GM23338 (cell line): ENCODE results near the gene RABGAP1L. TPM values are rescaled to one million over a fixed set of nuclear protein-coding genes. Genes with fewer than 3 reads are reported as not detected.

ENCODE experiments used
- ATAC-seq: fragments of 200-7000 bp; cut with Tn5 transposase; 3 replicates; pipeline ENCODE4 v1.9.1; 2020
- DNase-seq: peaks from one replicate; pipeline ENCODE4 v3.0.0-alpha.2; 2015; ENCODE audit warnings: low spot score
- H2AFZ ChIP-seq: fragments of 200-600 bp; sonication (generic); 2 replicates; pipeline ENCODE4 v1.8.0; 2016; ENCODE audit warnings: antibody characterized with exemption, mild to moderate bottlenecking, moderate library complexity
- H3F3A ChIP-seq: fragments of 200-600 bp; sonication (generic); replicated peaks from 2 replicates; pipeline ENCODE4 v1.8.0; 2017; ENCODE audit warnings: antibody characterized with exemption, mixed run types, low read depth
- H3K27ac ChIP-seq: fragments of 200-600 bp; sonication (generic); 2 replicates; pipeline ENCODE4 v1.6.1; 2016; ENCODE audit warnings: low read depth
- H3K27me3 ChIP-seq: fragments of 200-600 bp; sonication (generic); 2 replicates; pipeline ENCODE4 v1.8.0; 2016; ENCODE audit warnings: mild to moderate bottlenecking, mixed run types, moderate library complexity; ENCODE audit not compliant: insufficient read depth
- H3K36me3 ChIP-seq: fragments of 200-600 bp; sonication (generic); 2 replicates; pipeline ENCODE4 v1.8.0; 2016; ENCODE audit warnings: mild to moderate bottlenecking; ENCODE audit not compliant: insufficient read depth
- H3K4me1 ChIP-seq: fragments of 200-600 bp; sonication (generic); 2 replicates; pipeline ENCODE4 v1.8.0; 2016; ENCODE audit warnings: mild to moderate bottlenecking, moderate library complexity; ENCODE audit not compliant: insufficient read depth
- H3K4me2 ChIP-seq: fragments of 200-600 bp; sonication (generic); 2 replicates; pipeline ENCODE4 v1.7.1; 2017; ENCODE audit warnings: mixed run types
- H3K4me3 ChIP-seq: fragments of 200-600 bp; sonication (generic); 2 replicates; pipeline ENCODE4 v1.6.1; 2016; ENCODE audit warnings: mixed run types
- H3K79me2 ChIP-seq: fragments of 200-600 bp; sonication (generic); replicated peaks from 2 replicates; pipeline ENCODE4 v1.8.0; 2017; ENCODE audit warnings: mild to moderate bottlenecking; ENCODE audit not compliant: insufficient read depth
- H3K9me2 ChIP-seq: fragments of 200-600 bp; sonication (generic); 2 replicates; pipeline ENCODE4 v1.8.0; 2017; ENCODE audit not compliant: insufficient read depth
- H4K20me1 ChIP-seq: fragments of 200-600 bp; sonication (generic); replicated peaks from 2 replicates; pipeline ENCODE4 v1.8.0; 2017; ENCODE audit warnings: mild to moderate bottlenecking; ENCODE audit not compliant: insufficient read depth
- H3K27ac Mint-ChIP-seq: 2 replicates; pipeline ENCODE4 v1.8.0; 2020; ENCODE audit warnings: inconsistent platforms, mild to moderate bottlenecking, moderate library complexity, mixed read lengths
- H3K27me3 Mint-ChIP-seq: 3 replicates; pipeline ENCODE4 v1.8.0; 2022; ENCODE audit warnings: low read depth, mild to moderate bottlenecking, moderate library complexity, mixed read lengths, inconsistent platforms; ENCODE audit not compliant: insufficient read depth, poor library complexity
- H3K36me3 Mint-ChIP-seq: 3 replicates; pipeline ENCODE4 v1.8.0; 2021; ENCODE audit warnings: low read depth, mild to moderate bottlenecking, inconsistent platforms, moderate library complexity, mixed read lengths
- H3K4me1 Mint-ChIP-seq: 3 replicates; pipeline ENCODE4 v1.8.0; 2020; ENCODE audit warnings: mild to moderate bottlenecking, inconsistent platforms, mixed read lengths
- H3K4me3 Mint-ChIP-seq: 3 replicates; pipeline ENCODE4 v1.8.0; 2021; ENCODE audit warnings: moderate library complexity, mild to moderate bottlenecking, inconsistent platforms, mixed read lengths
- H3K9me3 Mint-ChIP-seq: 3 replicates; pipeline ENCODE4 v1.8.0; 2020; ENCODE audit warnings: moderate library complexity, mild to moderate bottlenecking, inconsistent platforms, mixed read lengths
- CREB1 ChIP-seq: fragments of 250-450 bp; sonication (Bioruptor Pico); IDR thresholded peaks from 2 replicates; pipeline ENCODE4 v1.5.0; 2020; ENCODE audit warnings: low read depth, mild to moderate bottlenecking, moderate library complexity
- ETS1 ChIP-seq: IDR thresholded peaks from 2 replicates; pipeline ENCODE4 v1.6.1; 2016; ENCODE audit warnings: antibody characterized with exemption
- EZH2 ChIP-seq: fragments of 200-600 bp; sonication (generic); IDR thresholded peaks from one replicate; pipeline ENCODE4 v1.8.0; 2017; ENCODE audit warnings: antibody characterized with exemption, mild to moderate bottlenecking, low read depth; ENCODE audit not compliant: unreplicated experiment
- EZH2phosphoT487 ChIP-seq: fragments of 200-600 bp; sonication (generic); IDR thresholded peaks from one replicate; pipeline ENCODE4 v1.8.1; 2018; ENCODE audit warnings: antibody characterized with exemption; ENCODE audit not compliant: unreplicated experiment
- JUNB ChIP-seq: IDR thresholded peaks from one replicate; pipeline ENCODE4 v1.6.1; 2016; ENCODE audit warnings: antibody characterized with exemption; ENCODE audit not compliant: unreplicated experiment
- NANOG ChIP-seq: IDR thresholded peaks from 2 replicates; pipeline ENCODE4 v1.6.1; 2016; ENCODE audit warnings: antibody characterized with exemption, borderline replicate concordance
- STAT1 ChIP-seq: IDR thresholded peaks from one replicate; pipeline ENCODE4 v1.6.1; 2016; ENCODE audit warnings: antibody characterized with exemption; ENCODE audit not compliant: unreplicated experiment
- ZNF114 ChIP-seq: fragments of 250-450 bp; sonication (Bioruptor Pico); IDR thresholded peaks from 2 replicates; pipeline ENCODE4 v1.5.0; 2020; ENCODE audit warnings: mild to moderate bottlenecking, moderate library complexity
- polyA plus RNA-seq: library from polyadenylated mRNA; unstranded; fragments of >200 nt; fragmentation: Nextera tagmentation; extraction: Ambion mirVana; gene quantifications from 2 replicates; pipeline ENCODE4 v1.2.1, GENCODE V29; 2016
- total RNA-seq: library from RNA; depleted of rRNA; stranded (reverse); fragments of >200 nt; shearing (Covaris generic); gene quantifications from 2 replicates; pipeline ENCODE4 v1.2.3, GENCODE V29; 2014
- TF ChIP-seq, protein P1 (sequence below): fragments of 250-450 bp; sonication (Bioruptor Pico); IDR thresholded peaks from 2 replicates; pipeline ENCODE4 v1.5.0; 2020; ENCODE audit warnings: mild to moderate bottlenecking, moderate library complexity
- TF ChIP-seq, protein P2 (sequence below), 2 experiments: fragments of 200-600 bp in 1 of 2; sonication (generic) in 1 of 2; conservative IDR thresholded peaks; 2 replicates each; pipeline versions ENCODE4 v1.5.1 to v1.6.1; 2016 to 2017; ENCODE audit warnings: antibody characterized with exemption in 2 of 2, low read depth in 2 of 2, mild to moderate bottlenecking in 2 of 2, moderate library complexity in 1 of 2

Gene RABGAP1L
- total and polyA plus RNA-seq, 2 experiments from 2014 or later: 83.2 to 136 TPM

DNA sequence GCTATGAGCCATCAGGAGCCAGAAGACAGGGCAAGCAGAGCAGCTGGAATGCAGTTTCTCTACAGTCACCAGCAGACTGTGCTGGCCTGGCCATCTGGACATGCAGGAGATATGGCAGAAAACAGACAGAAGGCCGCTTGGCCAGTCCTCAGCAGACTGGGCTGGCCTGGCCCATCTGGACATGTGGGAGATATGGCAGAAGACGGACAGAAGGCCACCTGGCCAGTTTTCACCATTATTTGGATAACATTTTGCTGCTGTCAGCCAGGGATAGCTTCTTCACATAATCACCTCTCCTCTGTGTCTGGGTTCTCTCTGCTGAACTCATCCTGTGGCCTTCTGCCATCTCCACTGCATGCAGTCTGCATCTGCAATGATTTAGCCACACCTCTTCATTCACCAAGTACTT, 815.4 kb downstream of the RABGAP1L start (continued):
- TF ChIP-seq, protein P1, sequence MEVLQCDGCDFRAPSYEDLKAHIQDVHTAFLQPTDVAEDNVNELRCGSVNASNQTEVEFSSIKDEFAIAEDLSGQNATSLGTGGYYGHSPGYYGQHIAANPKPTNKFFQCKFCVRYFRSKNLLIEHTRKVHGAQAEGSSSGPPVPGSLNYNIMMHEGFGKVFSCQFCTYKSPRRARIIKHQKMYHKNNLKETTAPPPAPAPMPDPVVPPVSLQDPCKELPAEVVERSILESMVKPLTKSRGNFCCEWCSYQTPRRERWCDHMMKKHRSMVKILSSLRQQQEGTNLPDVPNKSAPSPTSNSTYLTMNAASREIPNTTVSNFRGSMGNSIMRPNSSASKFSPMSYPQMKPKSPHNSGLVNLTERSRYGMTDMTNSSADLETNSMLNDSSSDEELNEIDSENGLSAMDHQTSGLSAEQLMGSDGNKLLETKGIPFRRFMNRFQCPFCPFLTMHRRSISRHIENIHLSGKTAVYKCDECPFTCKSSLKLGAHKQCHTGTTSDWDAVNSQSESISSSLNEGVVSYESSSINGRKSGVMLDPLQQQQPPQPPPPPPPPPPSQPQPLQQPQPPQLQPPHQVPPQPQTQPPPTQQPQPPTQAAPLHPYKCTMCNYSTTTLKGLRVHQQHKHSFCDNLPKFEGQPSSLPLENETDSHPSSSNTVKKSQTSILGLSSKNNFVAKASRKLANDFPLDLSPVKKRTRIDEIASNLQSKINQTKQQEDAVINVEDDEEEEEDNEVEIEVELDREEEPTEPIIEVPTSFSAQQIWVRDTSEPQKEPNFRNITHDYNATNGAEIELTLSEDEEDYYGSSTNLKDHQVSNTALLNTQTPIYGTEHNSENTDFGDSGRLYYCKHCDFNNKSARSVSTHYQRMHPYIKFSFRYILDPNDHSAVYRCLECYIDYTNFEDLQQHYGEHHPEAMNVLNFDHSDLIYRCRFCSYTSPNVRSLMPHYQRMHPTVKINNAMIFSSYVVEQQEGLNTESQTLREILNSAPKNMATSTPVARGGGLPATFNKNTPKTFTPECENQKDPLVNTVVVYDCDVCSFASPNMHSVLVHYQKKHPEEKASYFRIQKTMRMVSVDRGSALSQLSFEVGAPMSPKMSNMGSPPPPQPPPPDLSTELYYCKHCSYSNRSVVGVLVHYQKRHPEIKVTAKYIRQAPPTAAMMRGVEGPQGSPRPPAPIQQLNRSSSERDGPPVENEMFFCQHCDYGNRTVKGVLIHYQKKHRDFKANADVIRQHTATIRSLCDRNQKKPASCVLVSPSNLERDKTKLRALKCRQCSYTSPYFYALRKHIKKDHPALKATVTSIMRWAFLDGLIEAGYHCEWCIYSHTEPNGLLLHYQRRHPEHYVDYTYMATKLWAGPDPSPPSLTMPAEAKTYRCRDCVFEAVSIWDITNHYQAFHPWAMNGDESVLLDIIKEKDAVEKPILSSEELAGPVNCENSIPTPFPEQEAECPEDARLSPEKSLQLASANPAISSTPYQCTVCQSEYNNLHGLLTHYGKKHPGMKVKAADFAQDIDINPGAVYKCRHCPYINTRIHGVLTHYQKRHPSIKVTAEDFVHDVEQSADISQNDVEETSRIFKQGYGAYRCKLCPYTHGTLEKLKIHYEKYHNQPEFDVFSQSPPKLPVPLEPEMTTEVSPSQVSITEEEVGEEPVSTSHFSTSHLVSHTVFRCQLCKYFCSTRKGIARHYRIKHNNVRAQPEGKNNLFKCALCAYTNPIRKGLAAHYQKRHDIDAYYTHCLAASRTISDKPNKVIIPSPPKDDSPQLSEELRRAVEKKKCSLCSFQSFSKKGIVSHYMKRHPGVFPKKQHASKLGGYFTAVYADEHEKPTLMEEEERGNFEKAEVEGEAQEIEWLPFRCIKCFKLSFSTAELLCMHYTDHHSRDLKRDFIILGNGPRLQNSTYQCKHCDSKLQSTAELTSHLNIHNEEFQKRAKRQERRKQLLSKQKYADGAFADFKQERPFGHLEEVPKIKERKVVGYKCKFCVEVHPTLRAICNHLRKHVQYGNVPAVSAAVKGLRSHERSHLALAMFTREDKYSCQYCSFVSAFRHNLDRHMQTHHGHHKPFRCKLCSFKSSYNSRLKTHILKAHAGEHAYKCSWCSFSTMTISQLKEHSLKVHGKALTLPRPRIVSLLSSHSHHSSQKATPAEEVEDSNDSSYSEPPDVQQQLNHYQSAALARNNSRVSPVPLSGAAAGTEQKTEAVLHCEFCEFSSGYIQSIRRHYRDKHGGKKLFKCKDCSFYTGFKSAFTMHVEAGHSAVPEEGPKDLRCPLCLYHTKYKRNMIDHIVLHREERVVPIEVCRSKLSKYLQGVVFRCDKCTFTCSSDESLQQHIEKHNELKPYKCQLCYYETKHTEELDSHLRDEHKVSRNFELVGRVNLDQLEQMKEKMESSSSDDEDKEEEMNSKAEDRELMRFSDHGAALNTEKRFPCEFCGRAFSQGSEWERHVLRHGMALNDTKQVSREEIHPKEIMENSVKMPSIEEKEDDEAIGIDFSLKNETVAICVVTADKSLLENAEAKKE: no peak
- TF ChIP-seq JUNB (no peak), NANOG (no peak), EZH2phosphoT487 (no peak), ZNF114 (CRISPR knock-in tag) (no peak)
- TF ChIP-seq, protein P2, sequence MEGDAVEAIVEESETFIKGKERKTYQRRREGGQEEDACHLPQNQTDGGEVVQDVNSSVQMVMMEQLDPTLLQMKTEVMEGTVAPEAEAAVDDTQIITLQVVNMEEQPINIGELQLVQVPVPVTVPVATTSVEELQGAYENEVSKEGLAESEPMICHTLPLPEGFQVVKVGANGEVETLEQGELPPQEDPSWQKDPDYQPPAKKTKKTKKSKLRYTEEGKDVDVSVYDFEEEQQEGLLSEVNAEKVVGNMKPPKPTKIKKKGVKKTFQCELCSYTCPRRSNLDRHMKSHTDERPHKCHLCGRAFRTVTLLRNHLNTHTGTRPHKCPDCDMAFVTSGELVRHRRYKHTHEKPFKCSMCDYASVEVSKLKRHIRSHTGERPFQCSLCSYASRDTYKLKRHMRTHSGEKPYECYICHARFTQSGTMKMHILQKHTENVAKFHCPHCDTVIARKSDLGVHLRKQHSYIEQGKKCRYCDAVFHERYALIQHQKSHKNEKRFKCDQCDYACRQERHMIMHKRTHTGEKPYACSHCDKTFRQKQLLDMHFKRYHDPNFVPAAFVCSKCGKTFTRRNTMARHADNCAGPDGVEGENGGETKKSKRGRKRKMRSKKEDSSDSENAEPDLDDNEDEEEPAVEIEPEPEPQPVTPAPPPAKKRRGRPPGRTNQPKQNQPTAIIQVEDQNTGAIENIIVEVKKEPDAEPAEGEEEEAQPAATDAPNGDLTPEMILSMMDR (conservative IDR thresholded peaks at IDR 0.05; ENCODE audit: low read depth in 2 of 2): no peak

GRCh38 chr1:174975764-174976163, 816.4 kb downstream of the RABGAP1L start:
- H3K36me3 ChIP-seq: peaks cover 76% of the 10 kb centered on the region
- H4K20me1 ChIP-seq: peaks cover 8% of the 10 kb centered on the region
- H3K27ac Mint-ChIP-seq: peak overlapping the region; percentile 24
- no peaks in the 10 kb centered on the region for H3K9me2 ChIP-seq
- H3K4me3 ChIP-seq: no peak overlapping the region
- DNase-seq (no peak), ATAC-seq (no peak)
- no peak overlapping the region for H3K4me2 ChIP-seq
- H2AFZ ChIP-seq: no peak overlapping the region
- peaks cover 12% of the 10 kb centered on the region for H3F3A ChIP-seq
- H3K4me1 ChIP-seq: no peaks in the 10 kb centered on the region
- no peaks in the 10 kb centered on the region for H3K27me3 Mint-ChIP-seq
- H3K79me2 ChIP-seq: peaks cover 10% of the 10 kb centered on the region; the same call in 1 of the 2 replicates
- no peaks in the 10 kb centered on the region for H3K9me3 Mint-ChIP-seq
- peaks cover 78% of the 10 kb centered on the region for H3K36me3 Mint-ChIP-seq
- H3K27ac ChIP-seq: peak overlapping the region; percentile 59
- no peak overlapping the region for H3K4me3 Mint-ChIP-seq
- TF ChIP-seq, protein P2 (conservative IDR thresholded peaks at IDR 0.05; ENCODE audit: low read depth in 2 of 2): no peak
- TF ChIP-seq STAT1 (no peak), CREB1 (no peak), EZH2phosphoT487 (no peak), ETS1 (no peak), JUNB (no peak), EZH2 (no peak)
- H3K4me1 Mint-ChIP-seq: no peaks in the 10 kb centered on the region
- no peaks in the 10 kb centered on the region for H3K27me3 ChIP-seq
